Tongue (tissue), 2 donors: ENCODE measurements around the gene NTSR1. TPM values are rescaled to one million over a fixed set of nuclear protein-coding genes. Genes with fewer than 3 reads are reported as not detected.

ENCODE experiments used
- DNase-seq: peaks from one replicate; pipeline ENCODE4 v3.0.0-alpha.2; 2015
- total RNA-seq: library from RNA; depleted of rRNA; stranded (reverse); fragments of >200 nt; gene quantifications from one replicate; pipeline ENCODE4 v1.2.3, GENCODE V29; 2014

Gene NTSR1
- total RNA-seq, 1 donor from 2014 or later: not detected

DNA sequence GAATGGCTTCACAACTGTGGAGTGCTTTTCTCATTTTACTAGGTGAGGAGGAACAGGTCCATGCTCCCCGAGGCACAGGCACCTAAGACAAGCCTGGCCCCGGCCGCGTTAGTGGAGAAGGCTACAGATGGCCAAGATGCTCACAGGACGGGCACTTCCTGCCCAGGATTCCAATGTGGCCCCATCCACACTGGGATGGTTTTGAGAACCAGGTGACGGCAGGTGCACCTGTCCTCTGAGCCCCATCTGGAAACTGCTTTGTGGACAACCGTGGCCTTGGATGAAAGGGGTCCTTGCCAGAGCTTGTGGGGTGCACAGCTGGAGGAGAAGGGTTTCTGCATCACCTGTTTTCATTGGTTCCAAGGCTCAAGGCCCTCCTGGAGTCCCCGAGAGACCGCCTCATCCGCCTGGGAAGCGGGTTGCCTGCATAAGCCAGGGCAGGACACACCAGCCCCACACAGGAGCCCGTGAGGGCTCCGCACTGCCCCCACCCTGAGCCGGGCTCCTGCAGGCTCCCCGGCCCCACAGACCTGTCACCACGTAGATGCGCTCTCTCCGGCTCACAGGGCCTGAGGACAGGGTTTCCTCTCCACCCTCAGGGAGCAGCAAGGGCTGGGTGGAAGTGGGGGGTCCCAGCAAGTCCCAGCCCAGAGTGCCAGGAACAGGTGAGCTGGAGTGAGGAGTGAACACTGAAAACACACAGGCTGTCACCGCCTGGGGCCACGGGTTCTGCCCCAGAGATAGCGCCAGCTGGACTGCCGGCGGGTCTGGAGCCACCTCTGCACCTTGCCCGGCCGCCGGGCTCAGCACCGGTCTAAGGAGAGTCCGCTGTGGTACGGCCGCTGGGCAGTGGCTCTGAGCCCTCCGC is 18.3 kb downstream of the NTSR1 start:
- no peak for DNase-seq

GRCh38 chr20:62727584-62728027 is 19.0 kb downstream of the NTSR1 start:
- no peak for DNase-seq

GRCh38 chr20:62728028-62728780 is 19.6 kb downstream of the NTSR1 start:
- no peak for DNase-seq

GRCh38 chr20:62728781-62729300 is 20.2 kb downstream of the NTSR1 start:
- no peak for DNase-seq

- no peak for DNase-seq
Observed at GRCh38 chr20:62730481-62730880, 21.8 kb downstream of the NTSR1 start.

DNA sequence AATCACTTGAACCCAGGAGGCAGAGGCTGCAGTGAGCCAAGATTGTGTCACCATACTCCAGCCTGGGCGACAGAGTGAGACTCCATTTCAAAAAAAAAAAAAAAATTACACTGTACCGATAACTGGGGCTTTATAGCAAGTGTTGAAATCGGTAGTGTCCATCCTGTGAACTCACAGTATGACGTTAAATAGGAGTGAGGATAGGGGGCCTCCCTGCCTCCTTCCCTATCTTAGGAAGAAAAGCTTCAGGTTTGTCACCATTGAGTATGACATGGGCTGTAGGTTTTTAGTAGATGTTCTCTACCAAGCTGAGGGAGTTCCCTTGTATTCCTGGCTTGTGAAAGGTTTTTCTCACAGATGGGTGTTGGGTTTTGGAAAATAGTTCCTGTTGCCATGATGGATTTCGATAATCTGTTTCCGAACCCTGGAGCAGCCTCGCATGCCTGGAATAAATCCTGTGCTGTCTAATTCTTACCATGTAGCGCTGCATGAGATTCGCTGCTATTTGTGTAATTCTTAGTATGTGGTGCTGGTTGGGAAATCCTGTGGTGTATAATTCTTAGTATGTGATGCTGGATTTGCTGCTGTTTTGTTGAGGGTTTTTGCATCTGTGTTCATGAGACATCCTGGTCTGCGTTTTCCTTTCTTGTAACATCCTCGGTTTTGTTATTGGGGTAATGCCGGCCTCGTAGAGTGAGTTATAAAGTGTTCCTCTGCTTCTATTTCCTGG is 23.6 kb downstream of the NTSR1 start:
- no peak for DNase-seq

GRCh38 chr20:62732842-62733525 is 24.3 kb downstream of the NTSR1 start:
- no peak for DNase-seq

DNA sequence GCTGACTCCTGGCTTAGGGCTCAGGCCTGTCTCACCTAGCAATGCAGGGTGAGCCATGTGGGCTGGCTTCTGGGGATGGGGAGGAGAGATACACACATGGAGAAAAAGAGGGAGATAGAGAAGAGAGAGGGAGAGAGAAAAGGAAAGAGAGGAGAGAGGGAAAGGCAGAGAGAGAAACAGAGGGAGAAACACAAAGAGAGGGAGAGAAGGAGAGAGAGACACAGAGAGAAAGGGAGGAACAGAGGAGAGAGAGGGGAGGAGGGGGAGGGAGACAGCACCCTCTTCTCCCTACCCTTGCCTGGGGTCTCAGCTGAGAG is 24.8 kb downstream of the NTSR1 start:
- no peak for DNase-seq

- DNase-seq: no peak
Observed at GRCh38 chr20:62733891-62734290, 25.3 kb downstream of the NTSR1 start.

DNA sequence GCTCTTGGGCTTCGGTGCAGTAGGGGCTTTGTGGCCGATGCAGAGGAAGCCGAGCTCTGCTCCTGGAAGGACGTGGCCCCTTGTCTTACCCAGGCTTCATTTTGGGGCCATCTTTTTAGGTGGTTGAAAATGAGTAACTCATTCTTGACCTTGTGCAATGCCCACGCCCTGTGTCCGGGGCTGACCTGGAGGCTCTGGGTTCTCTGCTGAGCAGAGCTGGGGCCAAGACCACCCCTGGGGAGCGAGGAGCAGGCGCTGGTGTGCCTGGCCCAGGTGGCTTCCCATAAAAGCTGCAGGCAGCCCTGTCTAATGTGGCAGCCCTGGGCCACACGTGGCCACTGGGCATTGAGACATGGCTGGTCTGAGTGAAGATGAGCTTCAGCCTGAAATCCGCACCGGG is 25.7 kb downstream of the NTSR1 start:
- no peak for DNase-seq

DNA sequence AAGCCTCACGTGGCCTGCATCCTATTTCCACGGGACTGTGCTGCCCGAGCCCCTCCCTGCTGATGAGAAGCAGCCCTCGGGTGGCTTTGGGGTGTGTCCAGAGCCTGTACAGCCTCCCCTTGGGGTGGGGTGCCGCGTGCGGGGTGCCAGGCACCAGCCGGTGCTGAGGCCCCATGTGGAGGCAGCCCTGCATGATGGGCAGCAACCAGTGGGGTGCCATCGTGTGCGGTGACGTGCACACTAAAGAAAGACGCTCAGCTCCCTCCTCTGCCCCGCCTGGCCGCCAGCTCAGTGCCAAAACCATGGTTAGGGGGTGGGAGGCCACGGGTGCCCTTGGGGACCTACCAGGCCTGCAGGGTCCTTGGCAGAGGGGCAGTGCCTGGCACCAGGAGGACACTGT is 26.2 kb downstream of the NTSR1 start:
- DNase-seq: no peak

DNA sequence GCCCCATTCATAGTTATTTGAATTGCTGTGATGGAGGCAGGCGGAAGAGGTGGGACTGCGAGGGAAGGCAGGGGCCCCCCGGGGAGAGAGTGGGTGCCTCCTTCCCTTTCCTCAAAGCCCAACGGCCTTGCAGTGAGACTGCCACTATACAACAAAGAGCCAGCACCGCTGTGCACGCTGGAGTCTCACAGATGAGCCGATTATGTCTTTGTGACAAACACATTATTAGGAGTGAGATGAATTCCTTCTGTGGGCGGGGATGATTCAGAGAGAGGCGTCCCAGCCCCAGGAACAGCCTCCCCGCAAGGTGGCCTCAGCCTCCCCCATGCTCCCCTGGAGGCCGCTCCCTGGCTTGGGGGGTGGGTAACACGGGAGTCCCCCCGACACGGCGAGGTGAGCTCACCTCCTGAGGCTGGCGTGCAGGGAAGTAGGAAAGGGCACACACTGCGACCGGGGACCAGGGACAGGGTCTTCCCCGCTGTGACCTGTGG is 26.7 kb downstream of the NTSR1 start:
- no peak for DNase-seq

DNA sequence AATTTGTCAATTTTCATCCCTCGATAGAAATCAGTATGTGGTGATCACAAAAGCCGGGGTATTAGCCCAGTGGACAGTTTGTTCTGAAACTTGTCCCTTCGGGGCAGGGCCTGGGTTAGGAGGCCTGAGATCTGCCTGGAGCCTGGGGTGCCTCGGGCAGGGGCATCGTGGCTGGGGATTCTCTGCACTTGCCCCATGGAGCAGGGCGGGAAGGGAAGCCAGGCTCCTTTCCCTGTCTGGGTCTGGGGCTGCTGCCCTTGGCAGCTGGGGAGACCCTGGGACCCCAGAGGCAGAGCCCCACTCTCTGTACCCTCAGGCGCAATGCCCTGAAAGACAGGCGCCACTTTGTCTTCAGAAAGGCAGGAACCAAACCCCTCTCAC is 27.4 kb downstream of the NTSR1 start:
- DNase-seq: no peak

- DNase-seq: no peak
Observed at GRCh38 chr20:62736407-62737071, 27.9 kb downstream of the NTSR1 start.

DNA sequence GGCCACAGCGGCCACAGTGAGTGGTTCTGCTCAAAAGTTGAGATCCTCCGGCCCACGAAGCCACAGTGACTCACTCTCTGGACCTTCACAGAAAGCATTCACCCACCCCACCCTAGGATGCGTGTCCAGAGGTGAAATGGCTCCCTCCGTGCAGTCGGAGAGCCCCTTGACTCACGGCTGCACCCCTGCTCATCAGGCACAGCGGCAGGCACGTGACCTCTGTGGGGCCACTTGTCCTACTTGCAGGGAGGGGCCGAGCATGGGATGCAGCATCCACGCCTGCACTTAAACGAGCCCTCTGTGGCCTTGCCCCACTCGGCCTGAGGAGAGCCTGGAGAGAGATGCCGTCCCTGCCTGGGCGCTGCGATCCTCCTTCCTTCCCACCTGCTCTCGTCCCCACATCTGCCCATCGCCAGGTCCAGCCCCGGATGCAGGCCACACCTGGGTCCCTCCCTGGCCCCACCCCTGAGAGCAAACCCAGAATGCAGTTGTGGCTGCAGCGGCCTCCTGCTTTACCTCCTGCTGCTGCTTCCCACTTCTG is 28.7 kb downstream of the NTSR1 start:
- DNase-seq: no peak

DNA sequence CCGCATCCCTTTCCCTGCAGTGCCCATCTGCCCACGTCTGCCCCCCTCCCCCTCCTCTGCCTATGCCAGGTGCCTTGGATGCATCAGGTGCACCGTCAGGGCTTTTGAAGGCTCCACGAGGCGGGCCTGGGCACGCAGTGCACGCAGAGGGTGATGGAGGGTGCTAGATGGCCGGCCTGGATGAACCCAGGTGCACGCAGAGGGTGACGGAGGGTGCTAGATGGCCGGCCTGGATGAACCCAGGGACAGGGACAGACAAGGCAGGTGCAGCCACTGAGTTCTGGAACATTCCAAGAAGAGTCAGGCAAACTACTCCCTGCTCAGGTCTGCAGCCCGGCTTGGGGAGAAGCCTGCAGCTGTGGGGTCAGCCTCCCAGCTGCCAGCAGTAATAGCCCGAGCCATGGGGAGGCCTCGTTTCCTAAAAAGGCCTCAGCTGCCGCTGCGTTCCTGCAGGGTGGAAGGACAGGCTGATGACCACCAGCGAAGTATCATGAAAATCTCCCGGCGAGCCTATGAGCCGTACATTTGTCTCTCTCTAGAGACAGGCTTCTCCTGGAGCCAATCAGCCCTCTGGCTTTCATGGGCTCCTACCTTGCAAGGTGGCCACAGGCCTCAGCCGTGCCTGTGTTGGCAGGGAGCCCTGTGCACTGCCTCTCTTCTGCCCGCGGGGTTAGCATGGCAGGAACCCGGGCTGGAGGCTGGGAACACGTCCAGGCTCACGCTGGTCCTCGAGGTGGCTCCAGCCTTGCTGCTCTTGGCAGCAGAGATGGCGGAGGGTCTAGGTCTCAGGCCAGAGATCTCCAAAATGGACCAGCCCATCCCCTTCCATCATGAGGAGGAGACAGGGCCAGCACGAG is 29.6 kb downstream of the NTSR1 start:
- no peak for DNase-seq

DNA sequence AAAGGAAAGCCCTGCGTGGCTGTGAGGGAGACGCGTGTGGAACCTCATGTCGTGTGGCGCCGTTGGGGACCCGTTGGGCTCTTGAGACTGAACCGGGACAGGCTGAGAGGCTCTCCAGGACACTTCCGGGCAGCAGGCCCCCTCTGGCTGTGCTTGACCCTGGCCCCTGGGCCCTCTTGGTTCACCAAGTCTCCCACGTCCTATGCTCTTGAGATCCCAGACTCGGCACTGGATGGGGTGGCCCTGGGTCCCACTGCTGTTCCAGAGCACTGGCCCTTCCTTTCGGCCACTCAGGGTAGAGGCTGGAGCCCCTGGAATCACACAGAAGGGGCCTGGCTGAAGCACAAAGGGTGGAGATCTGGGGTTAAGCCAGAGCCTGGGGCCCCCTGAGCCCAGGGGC is 30.4 kb downstream of the NTSR1 start:
- DNase-seq: no peak

DNA sequence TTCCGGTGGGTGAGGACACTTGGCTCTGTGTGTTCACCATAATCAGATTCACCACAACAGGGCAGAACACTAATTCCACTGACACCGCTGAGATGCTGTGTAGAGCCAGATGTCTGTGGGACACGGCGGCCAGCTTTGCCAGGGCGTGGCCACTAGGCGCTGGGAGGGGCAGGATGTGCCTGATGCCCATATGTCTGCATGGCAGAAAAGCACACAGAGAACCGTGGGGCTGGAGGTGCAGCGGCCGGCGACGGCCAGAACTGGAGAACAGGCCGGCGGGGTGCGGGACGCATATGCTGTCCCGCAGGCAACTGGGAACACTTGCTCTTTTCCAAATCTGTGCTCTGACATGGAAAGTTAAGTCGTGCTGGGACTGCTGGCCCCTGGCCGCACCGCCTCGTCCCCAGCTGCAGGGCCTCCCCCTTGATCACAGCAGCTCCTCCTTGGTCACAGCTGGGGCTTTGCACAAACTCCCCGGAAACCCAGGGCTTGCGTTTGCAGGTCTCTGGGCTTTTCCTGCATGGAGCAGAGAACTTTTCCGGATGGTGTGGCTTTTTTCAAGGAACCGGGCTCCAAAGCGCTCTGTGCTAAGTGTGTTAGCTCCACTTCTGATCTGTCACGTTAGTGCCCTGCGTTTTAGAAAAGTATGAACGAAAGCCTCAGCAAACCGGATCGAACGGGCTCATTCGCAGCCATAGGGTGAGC is 31.1 kb downstream of the NTSR1 start:
- DNase-seq: peak; percentile 76
